HG02970 (cell line): ENCODE results near the gene CDH23.

Experiments
- ATAC-seq: cut with Tn5 transposase; IDR thresholded peaks from one replicate; pipeline ENCODE4 v1.9.1; 2021; ENCODE audit warnings: mild to moderate bottlenecking, moderate library complexity, moderate number of reproducible peaks; ENCODE audit not compliant: unreplicated experiment, low FRiP score

The CDH23 gene

GRCh38 chr10:71572962-71573361 is 176.2 kb downstream of the CDH23 start:
- no peak for ATAC-seq

- ATAC-seq, result no peak
Observed at GRCh38 chr10:71573562-71574518, 177.1 kb downstream of the CDH23 start.

- no peak for ATAC-seq
Observed at GRCh38 chr10:71575451-71575850, 178.7 kb downstream of the CDH23 start.

GRCh38 chr10:71575934-71576801 is 179.4 kb downstream of the CDH23 start:
- no peak for ATAC-seq

- no peak for ATAC-seq
Observed at GRCh38 chr10:71576842-71577241, 180.1 kb downstream of the CDH23 start.

- no peak for ATAC-seq
Observed at GRCh38 chr10:71577345-71577744, 180.6 kb downstream of the CDH23 start.

GRCh38 chr10:71578069-71578468 is 181.3 kb downstream of the CDH23 start:
- ATAC-seq, result no peak

GRCh38 chr10:71579668-71580067 is 182.9 kb downstream of the CDH23 start:
- ATAC-seq, result no peak

- no peak for ATAC-seq
Observed at GRCh38 chr10:71580415-71580814, 183.7 kb downstream of the CDH23 start.

- no peak for ATAC-seq
Observed at GRCh38 chr10:71580926-71581325, 184.2 kb downstream of the CDH23 start.

- no peak for ATAC-seq
Observed at GRCh38 chr10:71581376-71581775, 184.7 kb downstream of the CDH23 start.

GRCh38 chr10:71582019-71582418 is 185.3 kb downstream of the CDH23 start:
- ATAC-seq, result no peak

- no peak for ATAC-seq
Observed at GRCh38 chr10:71582506-71583475, 186.1 kb downstream of the CDH23 start.

- ATAC-seq, result no peak
Observed at GRCh38 chr10:71584461-71584860, 187.7 kb downstream of the CDH23 start.

- ATAC-seq, result no peak
Observed at GRCh38 chr10:71584902-71585563, 188.3 kb downstream of the CDH23 start.

- ATAC-seq, result no peak
Observed at GRCh38 chr10:71585564-71586290, 189.0 kb downstream of the CDH23 start.

GRCh38 chr10:71587941-71588573 is 191.3 kb downstream of the CDH23 start:
- ATAC-seq, result no peak

- ATAC-seq, result no peak
Observed at GRCh38 chr10:71588685-71589084, 192.0 kb downstream of the CDH23 start.
